Measurements from ENCODE around the gene WDFY1. TPM values are rescaled to one million over a fixed set of nuclear protein-coding genes. Genes with fewer than 3 reads are reported as not detected.
"Not testable (repeated sequence)": the region's sequence is repeated elsewhere in the genome, so short reads cannot be mapped to it uniquely, and the experiment has no call there.

Gene WDFY1
- total and polyA plus RNA-seq, 8 donors: 8.2 to 134 (median 31.4) TPM

DNA sequence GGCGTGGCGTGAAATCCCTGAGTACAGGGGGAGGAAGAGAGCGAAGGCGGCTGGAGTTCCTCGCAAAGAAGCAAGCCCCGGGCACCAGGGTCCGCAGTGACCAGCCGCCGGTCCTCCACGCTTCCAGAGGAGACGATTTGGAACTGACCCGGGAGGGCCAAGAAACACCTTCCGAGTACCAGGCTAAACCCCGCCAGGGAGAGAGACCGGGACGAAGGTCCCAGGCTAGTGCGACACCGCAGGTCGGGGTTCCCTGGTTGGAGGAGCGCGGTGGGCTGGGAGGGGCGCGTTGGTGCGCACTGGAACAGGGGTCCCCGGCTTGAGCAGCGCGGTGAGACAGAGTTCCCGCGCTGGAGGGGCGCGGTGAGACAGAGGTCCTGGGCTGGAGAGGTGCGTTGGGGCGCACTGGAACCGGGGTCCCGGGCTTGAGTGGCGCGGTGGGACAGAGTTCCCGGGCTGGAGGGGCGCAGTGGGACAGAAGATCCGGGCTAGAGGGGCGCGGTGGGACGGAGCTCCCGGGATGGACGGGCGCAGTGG, 901 bp downstream of the WDFY1 start:
- peak overlapping the region; percentile 94 to 97 (median 96) for H3K27ac ChIP-seq
- TF ChIP-seq, protein P1, sequence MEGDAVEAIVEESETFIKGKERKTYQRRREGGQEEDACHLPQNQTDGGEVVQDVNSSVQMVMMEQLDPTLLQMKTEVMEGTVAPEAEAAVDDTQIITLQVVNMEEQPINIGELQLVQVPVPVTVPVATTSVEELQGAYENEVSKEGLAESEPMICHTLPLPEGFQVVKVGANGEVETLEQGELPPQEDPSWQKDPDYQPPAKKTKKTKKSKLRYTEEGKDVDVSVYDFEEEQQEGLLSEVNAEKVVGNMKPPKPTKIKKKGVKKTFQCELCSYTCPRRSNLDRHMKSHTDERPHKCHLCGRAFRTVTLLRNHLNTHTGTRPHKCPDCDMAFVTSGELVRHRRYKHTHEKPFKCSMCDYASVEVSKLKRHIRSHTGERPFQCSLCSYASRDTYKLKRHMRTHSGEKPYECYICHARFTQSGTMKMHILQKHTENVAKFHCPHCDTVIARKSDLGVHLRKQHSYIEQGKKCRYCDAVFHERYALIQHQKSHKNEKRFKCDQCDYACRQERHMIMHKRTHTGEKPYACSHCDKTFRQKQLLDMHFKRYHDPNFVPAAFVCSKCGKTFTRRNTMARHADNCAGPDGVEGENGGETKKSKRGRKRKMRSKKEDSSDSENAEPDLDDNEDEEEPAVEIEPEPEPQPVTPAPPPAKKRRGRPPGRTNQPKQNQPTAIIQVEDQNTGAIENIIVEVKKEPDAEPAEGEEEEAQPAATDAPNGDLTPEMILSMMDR (IDR thresholded peaks at IDR 0.05): no peak
- TF ChIP-seq POLR2AphosphoS5 (IDR thresholded peaks at IDR 0.05) (no peak), POLR2A (IDR thresholded peaks at IDR 0.05) (no peak), EP300 (IDR thresholded peaks at IDR 0.05) (no peak)
- WGBS, 5 donors: 1 to 3% (median 1%) methylated on average over 28 to 46 of the region's 46 CpGs
- H3K4me1 ChIP-seq: peaks cover 23 to 59% (median 46%) of the 10 kb centered on the region in 4 donors
- H3K9me3 ChIP-seq: no peaks in the 10 kb centered on the region
- DNase-seq: peak; percentile 41 to 76
- H3K27me3 ChIP-seq: no peaks in the 10 kb centered on the region
- intact Hi-C loops (cut with DNase I; ENCODE audit: low total_unique reads): no loop called here
- H3K36me3 ChIP-seq: no peaks in the 10 kb centered on the region
- H3K4me3 ChIP-seq: peak overlapping the region; percentile 93 to 99 (median 98)

DNA sequence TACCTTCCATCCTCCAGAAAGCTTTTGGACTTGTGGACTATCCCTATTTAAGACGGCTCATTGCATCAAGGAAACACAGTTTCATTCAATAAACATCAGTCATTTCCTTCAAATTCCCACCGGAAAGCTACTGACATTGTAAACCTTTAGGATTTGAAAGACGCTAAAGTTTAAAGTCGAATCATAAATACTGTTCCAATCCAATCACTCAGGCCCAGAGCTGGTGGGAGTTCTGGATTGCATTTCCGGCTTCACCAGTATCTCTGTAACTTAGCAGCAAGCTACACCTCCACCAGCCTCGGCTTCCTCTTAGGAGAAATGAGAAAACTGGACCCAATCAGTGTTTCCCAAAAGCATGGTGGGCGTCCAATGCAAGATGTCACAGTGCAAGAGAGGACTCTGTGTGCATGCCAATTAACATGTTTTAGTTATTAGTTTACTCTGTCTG, 1.6 kb downstream of the WDFY1 start:
- Histone ChIP-seq H3K27me3 (no peaks in the 10 kb centered on the region), H3K36me3 (no peaks in the 10 kb centered on the region), H3K9me3 (no peaks in the 10 kb centered on the region), H3K4me1 (peaks cover 29 to 65% (median 52%) of the 10 kb centered on the region in 4 donors), H3K4me3 (peak overlapping the region; percentile 93 to 99 (median 98)), H3K27ac (peak overlapping the region; percentile 49 to 97 (median 96))
- DNase-seq: peak in 1 of 2 donors; percentile 66
- TF ChIP-seq EP300 (IDR thresholded peaks at IDR 0.05) (no peak), POLR2A (IDR thresholded peaks at IDR 0.05) (no peak), POLR2AphosphoS5 (IDR thresholded peaks at IDR 0.05) (no peak)
- TF ChIP-seq, protein P1 (IDR thresholded peaks at IDR 0.05): no peak
- WGBS, 5 donors: 9 to 18% (median 13%) methylated on average over 7 of the region's 7 CpGs
- intact Hi-C loops (cut with DNase I; ENCODE audit: low total_unique reads): no loop called here

DNA sequence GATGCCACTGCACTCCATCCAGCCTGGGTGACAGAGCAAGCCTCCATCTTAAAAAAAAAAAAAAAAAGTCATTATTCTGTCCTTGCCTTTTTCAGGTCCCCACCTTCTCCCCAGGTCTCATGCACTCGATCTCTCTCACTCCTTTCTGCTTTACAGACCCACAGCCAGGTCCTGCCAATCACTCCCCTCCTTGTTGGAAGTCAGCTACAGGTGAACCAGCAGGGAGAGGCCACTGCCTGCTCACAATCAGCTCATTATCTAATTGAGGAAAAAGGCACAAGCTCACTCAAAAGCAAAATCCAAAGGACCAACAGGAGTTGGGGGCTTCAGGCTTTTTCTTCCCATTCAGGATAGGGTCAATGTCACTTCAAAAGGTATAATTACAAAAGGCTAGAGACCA, 2.0 kb downstream of the WDFY1 start:
- no peaks in the 10 kb centered on the region for H3K36me3 ChIP-seq
- peak overlapping the region; percentile 93 to 99 (median 98) for H3K4me3 ChIP-seq
- peak in 1 of 2 donors; percentile 31 for DNase-seq
- peak overlapping the region in 4 of 5 donors; percentile 94 to 97 (median 96) for H3K27ac ChIP-seq
- intact Hi-C loops (cut with DNase I; ENCODE audit: low total_unique reads): no loop called here
- no peaks in the 10 kb centered on the region for H3K27me3 ChIP-seq
- no peaks in the 10 kb centered on the region for H3K9me3 ChIP-seq
- TF ChIP-seq POLR2A (IDR thresholded peaks at IDR 0.05) (no peak), POLR2AphosphoS5 (IDR thresholded peaks at IDR 0.05) (no peak), EP300 (IDR thresholded peaks at IDR 0.05) (no peak)
- TF ChIP-seq, protein P1 (IDR thresholded peaks at IDR 0.05): no peak
- peaks cover 34 to 66% (median 53%) of the 10 kb centered on the region in 4 donors for H3K4me1 ChIP-seq
- WGBS, 5 donors: 37 to 75% (median 50%) methylated on average over 1 of the region's 1 CpG

DNA sequence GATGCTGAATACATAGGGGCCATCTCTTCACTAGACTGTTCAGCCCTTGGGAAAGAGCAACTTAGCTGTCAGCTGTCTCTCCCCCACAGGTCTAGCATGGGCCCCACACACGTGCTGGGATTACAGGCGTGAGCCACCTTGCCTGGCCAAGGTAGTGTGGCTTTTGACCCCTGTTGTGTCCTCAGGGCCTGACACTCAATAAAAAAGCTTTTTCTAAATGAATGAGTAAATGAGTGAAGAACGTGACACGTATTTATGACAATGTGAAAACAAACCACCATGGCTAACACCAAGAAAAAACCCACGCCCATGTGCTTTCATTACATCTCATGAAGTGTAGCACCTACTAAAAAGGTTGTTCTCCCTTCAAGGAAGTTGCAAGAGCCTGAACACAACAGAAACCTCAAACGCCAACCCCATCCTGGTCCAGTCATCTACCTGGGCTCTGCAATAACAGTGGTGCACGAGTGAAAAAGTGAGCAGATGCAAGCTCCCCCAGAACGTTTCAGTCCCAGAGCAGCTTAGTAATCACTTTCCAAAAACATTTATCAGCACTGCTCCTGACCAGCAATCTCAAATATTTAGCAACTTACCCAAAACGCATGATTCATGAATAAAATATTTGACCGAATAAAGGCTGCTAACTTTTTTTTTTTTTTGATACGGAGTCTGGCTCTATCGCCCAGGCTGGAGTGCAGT, 3.4 kb downstream of the WDFY1 start:
- H3K4me3 ChIP-seq: no peak overlapping the region
- H3K27ac ChIP-seq: peak overlapping the region in 1 of 5 donors; percentile 49
- H3K27me3 ChIP-seq: no peaks in the 10 kb centered on the region
- TF ChIP-seq EP300 (IDR thresholded peaks at IDR 0.05) (no peak), POLR2A (IDR thresholded peaks at IDR 0.05) (no peak), POLR2AphosphoS5 (IDR thresholded peaks at IDR 0.05) (no peak)
- TF ChIP-seq, protein P1 (IDR thresholded peaks at IDR 0.05): no peak
- H3K4me1 ChIP-seq: peaks cover 39 to 74% (median 56%) of the 10 kb centered on the region in 4 donors
- 50 to 65% (median 55%) methylated on average over 12 of the region's 12 CpGs for WGBS, 5 donors
- H3K36me3 ChIP-seq: no peaks in the 10 kb centered on the region
- intact Hi-C loops (cut with DNase I; ENCODE audit: low total_unique reads): no loop called here
- no peaks in the 10 kb centered on the region for H3K9me3 ChIP-seq
- DNase-seq: peak in 1 of 2 donors; percentile 28

DNA sequence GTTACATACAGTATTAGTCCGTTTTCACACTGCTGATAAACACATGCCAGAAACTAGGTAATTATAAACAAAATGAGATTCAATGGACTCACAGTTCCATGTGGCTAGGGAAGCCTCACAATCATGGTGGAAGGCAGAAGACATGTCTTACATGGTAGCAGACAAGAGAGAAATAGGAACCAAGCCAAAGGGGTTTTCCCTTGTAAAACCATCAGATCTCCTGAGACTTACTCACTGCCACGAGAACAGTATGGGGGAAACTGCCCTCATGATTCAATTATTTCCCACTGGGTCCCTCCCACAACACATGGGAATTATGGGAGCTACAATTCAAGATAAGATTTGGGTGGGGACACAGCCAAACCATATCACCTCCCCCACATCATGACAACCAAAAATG, 5.7 kb downstream of the WDFY1 start:
- peaks cover 52 to 89% (median 75%) of the 10 kb centered on the region in 4 donors for H3K4me1 ChIP-seq
- intact Hi-C loops (cut with DNase I; ENCODE audit: low total_unique reads); H3K4me3 ChIP-seq; H3K27ac ChIP-seq; H3K36me3 ChIP-seq; H3K9me3 ChIP-seq; H3K27me3 ChIP-seq; DNase-seq: not testable (repeated sequence)
- 38 to 47% (median 42%) methylated on average over 2 of the region's 2 CpGs for whole genome bisulfite sequencing, 5 donors
